HEK293T (cell line): ENCODE data around the gene DUSP14.

ENCODE experiments used
- CTCF ChIA-PET: fragments of 350-600 bp; formaldehyde crosslinking; extraction: SDS; loops from one replicate; lab custom pipeline; 2021; ENCODE audit warnings: antibody characterized with exemption, inconsistent platforms; lab: Yijun Ruan, JAX
- POLR2A ChIA-PET: fragments of 350-600 bp; formaldehyde crosslinking; extraction: SDS; loops from one replicate; lab custom pipeline; 2020; ENCODE audit warnings: antibody characterized with exemption, inconsistent platforms; lab: Yijun Ruan, JAX
- DNase-seq: peaks from one replicate; pipeline ENCODE4 v3.0.0; 2012; ENCODE audit warnings: mixed read lengths; ENCODE audit errors: extremely low spot score
- ARNT ChIP-seq: fragments of 450-650 bp; IDR thresholded peaks from 2 replicates; pipeline ENCODE4 v1.6.1; 2017; ENCODE audit warnings: mild to moderate bottlenecking
- BHLHE40 ChIP-seq: fragments of 450-650 bp; IDR thresholded peaks from 2 replicates; pipeline ENCODE4 v1.6.1; 2016; ENCODE audit warnings: mild to moderate bottlenecking, moderate library complexity, borderline replicate concordance
- CTBP1 ChIP-seq: fragments of 450-650 bp; IDR thresholded peaks from 2 replicates; pipeline ENCODE4 v1.6.1; 2016; ENCODE audit warnings: borderline replicate concordance
- ELF4 ChIP-seq: fragments of 450-650 bp; IDR thresholded peaks from 2 replicates; pipeline ENCODE4 v1.6.1; 2017; ENCODE audit warnings: antibody characterized with exemption
- FOXA1 ChIP-seq: fragments of 450-650 bp; IDR thresholded peaks from 2 replicates; pipeline ENCODE4 v1.6.1; 2016; ENCODE audit warnings: mild to moderate bottlenecking
- FOXK2 ChIP-seq: fragments of 450-650 bp; IDR thresholded peaks from 2 replicates; pipeline ENCODE4 v1.6.1; 2016; ENCODE audit warnings: mild to moderate bottlenecking
- FOXM1 ChIP-seq: fragments of 450-650 bp; IDR thresholded peaks from 2 replicates; pipeline ENCODE4 v1.6.1; 2017; ENCODE audit warnings: mild to moderate bottlenecking, borderline replicate concordance
- HDGF ChIP-seq: fragments of 450-650 bp; IDR thresholded peaks from 2 replicates; pipeline ENCODE4 v1.6.1; 2017; ENCODE audit warnings: antibody characterized with exemption, borderline replicate concordance
- L3MBTL2 ChIP-seq: fragments of 450-650 bp; conservative IDR thresholded peaks from 2 replicates; pipeline ENCODE4 v1.6.1; 2016; ENCODE audit warnings: mild to moderate bottlenecking
- LEF1 ChIP-seq: fragments of 450-650 bp; IDR thresholded peaks from 2 replicates; pipeline ENCODE4 v1.6.1; 2017; ENCODE audit warnings: mild to moderate bottlenecking, borderline replicate concordance
- NFRKB ChIP-seq: fragments of 450-650 bp; IDR thresholded peaks from 2 replicates; pipeline ENCODE4 v1.6.1; 2016; ENCODE audit warnings: mild to moderate bottlenecking, moderate library complexity
- PKNOX1 ChIP-seq: fragments of 450-650 bp; IDR thresholded peaks from 2 replicates; pipeline ENCODE4 v1.6.1; 2016
- SP1 ChIP-seq: fragments of 450-650 bp; IDR thresholded peaks from 2 replicates; pipeline ENCODE4 v1.6.1; 2017
- SUZ12 ChIP-seq: fragments of 450-650 bp; IDR thresholded peaks from 2 replicates; pipeline ENCODE4 v1.6.1; 2016; ENCODE audit warnings: mild to moderate bottlenecking
- TARDBP ChIP-seq: fragments of 450-650 bp; IDR thresholded peaks from 2 replicates; pipeline ENCODE4 v1.6.1; 2016
- ZNF384 ChIP-seq: fragments of 450-650 bp; IDR thresholded peaks from 2 replicates; pipeline ENCODE4 v1.6.1; 2016

DUSP14 gene

DNA sequence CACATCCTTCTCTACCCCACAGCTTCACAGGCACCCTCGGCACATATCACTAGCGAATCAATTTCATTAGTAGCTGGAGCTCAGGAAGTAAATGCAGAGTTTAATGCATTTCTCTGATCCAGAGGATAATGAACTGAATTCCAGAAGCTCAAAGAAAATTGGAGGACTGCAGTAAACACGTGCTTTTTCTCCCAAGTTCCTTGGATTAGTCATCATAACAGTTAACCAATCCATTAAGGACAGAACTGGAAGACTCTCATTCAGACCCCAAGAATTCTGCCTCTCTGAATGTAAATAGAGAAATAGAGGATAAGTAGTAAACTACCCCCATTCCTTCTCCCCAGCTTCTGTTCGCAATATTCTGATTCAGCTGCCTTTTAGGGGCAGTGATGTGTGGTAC, 40.7 kb downstream of the DUSP14 start:
- TF ChIP-seq L3MBTL2 (no peak), ELF4 (no peak), BHLHE40 (no peak), HDGF (no peak), CTBP1 (no peak)
- ChIA-PET POLR2A (no interaction called here), CTCF (interaction anchor here (0.6 to 1.5 kb wide), 2 partner anchors 39 to 207 kb away, joined by 3 to 5 read pairs; no protein-coding TSS in a partner anchor)
- no peak for DNase-seq

GRCh38 chr17:37532756-37533155, 43.1 kb downstream of the DUSP14 start:
- DNase-seq: no peak
- TF ChIP-seq FOXM1 (no peak), FOXA1 (no peak), CTBP1 (no peak), SUZ12 (no peak), LEF1 (no peak), ZNF384 (no peak), SP1 (no peak), ELF4 (no peak)
- POLR2A ChIA-PET: no interaction called here
- CTCF ChIA-PET: no interaction called here

DNA sequence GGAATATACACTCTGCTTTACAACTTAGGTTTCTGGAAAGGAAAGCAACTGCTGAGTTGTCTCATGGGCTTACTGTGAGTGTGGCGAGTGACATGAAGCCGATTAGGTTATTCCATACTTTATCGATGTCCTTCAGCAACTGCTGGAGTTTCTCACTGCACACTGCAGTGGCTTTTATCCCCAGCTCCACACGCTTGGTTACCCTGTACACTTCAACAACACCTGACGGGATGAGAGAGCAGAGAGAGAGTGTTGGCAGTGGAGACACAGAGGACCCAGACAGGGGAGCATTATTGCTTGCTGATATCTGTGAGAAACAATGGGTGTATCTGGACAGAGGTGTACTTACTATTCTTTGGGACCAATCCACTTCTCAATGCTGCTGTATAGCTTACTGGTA, 46.2 kb downstream of the DUSP14 start:
- POLR2A ChIA-PET: no interaction called here
- DNase-seq: no peak
- CTCF ChIA-PET: interaction anchor here (0.7 to 1.9 kb wide), 2 partner anchors 9 to 35 kb away, joined by 3 to 4 read pairs; no protein-coding TSS in a partner anchor
- no peak for TF ChIP-seq L3MBTL2
- no peak for TF ChIP-seq CTBP1
- no peak for TF ChIP-seq FOXM1
- TF ChIP-seq SP1: no peak
- TF ChIP-seq FOXA1: no peak
- no peak for TF ChIP-seq NFRKB
- no peak for TF ChIP-seq HDGF
- TF ChIP-seq BHLHE40: no peak
- TF ChIP-seq PKNOX1: no peak
- TF ChIP-seq LEF1: no peak
- TF ChIP-seq ZNF384: no peak
- TF ChIP-seq SUZ12: no peak
- no peak for TF ChIP-seq TARDBP

DNA sequence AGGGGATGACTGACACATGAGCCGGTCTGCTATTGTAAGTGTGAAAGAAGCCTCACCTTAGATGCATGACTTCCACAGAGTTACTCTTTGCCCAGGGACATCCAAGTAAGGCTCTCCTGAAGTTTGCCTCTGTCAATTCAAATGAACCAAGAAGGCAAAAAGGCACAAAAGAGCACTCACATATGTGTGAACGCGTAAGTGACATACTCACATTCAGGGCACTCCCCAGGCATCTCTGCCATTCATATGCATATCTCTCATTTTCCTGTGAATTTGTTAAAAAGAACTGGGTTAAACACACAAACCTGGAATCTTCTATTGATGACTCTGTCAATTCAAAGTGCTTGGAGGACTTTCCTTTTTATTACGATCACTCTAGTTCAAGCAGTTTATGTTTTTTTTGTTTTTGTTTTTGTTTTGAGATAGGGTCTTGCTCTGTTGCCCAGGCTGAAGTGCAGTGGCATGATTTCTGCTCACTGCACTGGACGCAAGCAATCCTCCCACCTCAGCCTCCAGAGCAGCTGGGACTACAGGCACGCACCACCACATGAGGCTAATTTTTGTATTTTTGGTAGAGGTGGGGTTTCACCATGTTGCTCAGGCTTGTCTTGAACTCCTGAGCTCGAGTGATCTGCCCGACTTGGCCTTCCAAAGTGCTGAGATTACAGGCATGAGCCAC, 49.4 kb downstream of the DUSP14 start:
- ChIA-PET POLR2A (no interaction called here), CTCF (interaction anchor here (0.6 kb wide), 1 partner anchor 23 kb away, joined by 4 read pairs; no protein-coding TSS in a partner anchor)
- no peak for TF ChIP-seq CTBP1
- TF ChIP-seq NFRKB: no peak
- TF ChIP-seq HDGF: no peak
- no peak for TF ChIP-seq BHLHE40
- TF ChIP-seq ZNF384: no peak
- no peak for TF ChIP-seq SUZ12
- no peak for TF ChIP-seq FOXM1
- TF ChIP-seq L3MBTL2: no peak
- no peak for TF ChIP-seq FOXK2
- no peak for TF ChIP-seq FOXA1
- no peak for TF ChIP-seq ELF4
- no peak for TF ChIP-seq TARDBP
- no peak for TF ChIP-seq LEF1
- TF ChIP-seq SP1: no peak
- no peak for DNase-seq

- ChIA-PET POLR2A (no interaction called here), CTCF (no interaction called here)
Measured at GRCh38 chr17:37541880-37542660, 52.4 kb downstream of the DUSP14 start.

GRCh38 chr17:37543637-37544052, 54.0 kb downstream of the DUSP14 start:
- POLR2A ChIA-PET: no interaction called here
- no peak for DNase-seq
- no peak for TF ChIP-seq FOXM1
- TF ChIP-seq TARDBP: no peak
- TF ChIP-seq PKNOX1: peak; percentile 82
- CTCF ChIA-PET: no interaction called here

More at GRCh38 chr17:37541880-37542660, 52.4 kb downstream of the DUSP14 start:
- no peak for DNase-seq
- no peak for TF ChIP-seq FOXK2
- TF ChIP-seq CTBP1: no peak
- TF ChIP-seq SP1: no peak
- TF ChIP-seq BHLHE40: no peak
- no peak for TF ChIP-seq SUZ12
- TF ChIP-seq NFRKB: no peak
- TF ChIP-seq FOXM1: no peak
- no peak for TF ChIP-seq TARDBP
- no peak for TF ChIP-seq L3MBTL2
- TF ChIP-seq ARNT: no peak
- no peak for TF ChIP-seq ZNF384
- TF ChIP-seq PKNOX1: no peak
- TF ChIP-seq ELF4: no peak
- TF ChIP-seq FOXA1: no peak
- TF ChIP-seq HDGF: no peak
